ENCODE results near the gene NUDT13. TPM values are rescaled to one million over a fixed set of nuclear protein-coding genes. Genes with fewer than 3 reads are reported as not detected.

Gene NUDT13
- total RNA-seq, 2 experiments from 2014 or later: 2.1 to 2.8 TPM

GRCh38 chr10:73159038-73159648 lies 48.9 kb downstream of the NUDT13 start:
- H3K4me1 Mint-ChIP-seq: peaks cover 29% of the 10 kb centered on the region
- peak; percentile 47 for DNase-seq
- no peak overlapping the region for H3K27ac Mint-ChIP-seq
- H3K9me3 Mint-ChIP-seq: no peaks in the 10 kb centered on the region
- H3K4me3 Mint-ChIP-seq: no peak overlapping the region
- no peak for ATAC-seq (ENCODE audit: low read depth)
- peaks cover 24% of the 10 kb centered on the region for H3K36me3 Mint-ChIP-seq
- H3K27me3 Mint-ChIP-seq: no peaks in the 10 kb centered on the region
- POLR2A ChIA-PET: interaction anchor here (0.7 to 1.5 kb wide), 3 partner anchors 62 to 627 kb away, joined by 3 to 5 read pairs (median 5); partner anchors contain the start of genes DNAJC9 and P4HA1

GRCh38 chr10:73161079-73161478 lies 50.8 kb downstream of the NUDT13 start:
- Mint-ChIP-seq H3K9me3 (no peaks in the 10 kb centered on the region), H3K4me1 (peaks cover 35% of the 10 kb centered on the region), H3K36me3 (peaks cover 27% of the 10 kb centered on the region), H3K27ac (no peak overlapping the region), H3K27me3 (no peaks in the 10 kb centered on the region), H3K4me3 (no peak overlapping the region)
- DNase-seq: no peak
- POLR2A ChIA-PET: interaction anchor here (1.5 kb wide), 1 partner anchor 64 kb away, joined by 3 read pairs; the partner anchor contains the start of gene P4HA1
- ATAC-seq (ENCODE audit: low read depth): no peak

- no peak overlapping the region for H3K4me3 Mint-ChIP-seq
- no peak overlapping the region for H3K27ac Mint-ChIP-seq
- POLR2A ChIA-PET: interaction anchor here (1.5 kb wide), 1 partner anchor 65 kb away, joined by 3 read pairs; the partner anchor contains the start of gene P4HA1
- H3K4me1 Mint-ChIP-seq: peaks cover 40% of the 10 kb centered on the region
- peaks cover 28% of the 10 kb centered on the region for H3K36me3 Mint-ChIP-seq
- DNase-seq (no peak), ATAC-seq (ENCODE audit: low read depth) (no peak)
- H3K9me3 Mint-ChIP-seq: no peaks in the 10 kb centered on the region
- no peaks in the 10 kb centered on the region for H3K27me3 Mint-ChIP-seq
These were observed 51.4 kb downstream of the NUDT13 start for GRCh38 chr10:73161662-73162061.

DNA sequence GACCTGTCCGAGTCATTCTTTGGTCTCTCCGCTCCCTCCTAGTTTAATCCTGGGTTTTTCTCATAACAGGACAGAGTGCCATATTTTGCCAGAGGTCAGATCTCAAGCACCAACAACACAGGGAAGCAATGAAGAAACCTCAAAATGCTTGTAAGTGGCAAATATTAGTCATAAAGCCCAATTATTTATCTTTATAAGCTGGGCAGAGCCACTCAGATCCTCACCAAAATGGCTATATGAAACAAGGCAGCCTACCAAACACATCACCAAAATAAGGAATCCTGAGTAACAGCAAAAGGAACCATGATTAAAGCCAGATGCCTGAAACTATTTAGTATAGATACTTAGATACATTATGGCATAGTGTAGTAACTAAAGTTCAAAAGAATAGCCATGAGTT lies 52.8 kb downstream of the NUDT13 start:
- POLR2A ChIA-PET: interaction anchor here (0.5 to 1.1 kb wide), 2 partner anchors 33 to 67 kb away, joined by 3 read pairs; no protein-coding TSS in a partner anchor
- H3K27me3 Mint-ChIP-seq: no peaks in the 10 kb centered on the region
- no peak overlapping the region for H3K27ac Mint-ChIP-seq
- peaks cover 30% of the 10 kb centered on the region for H3K36me3 Mint-ChIP-seq
- DNase-seq: no peak
- no peak overlapping the region for H3K4me3 Mint-ChIP-seq
- ATAC-seq (ENCODE audit: low read depth): no peak
- H3K9me3 Mint-ChIP-seq: no peaks in the 10 kb centered on the region
- peaks cover 47% of the 10 kb centered on the region for H3K4me1 Mint-ChIP-seq

DNA sequence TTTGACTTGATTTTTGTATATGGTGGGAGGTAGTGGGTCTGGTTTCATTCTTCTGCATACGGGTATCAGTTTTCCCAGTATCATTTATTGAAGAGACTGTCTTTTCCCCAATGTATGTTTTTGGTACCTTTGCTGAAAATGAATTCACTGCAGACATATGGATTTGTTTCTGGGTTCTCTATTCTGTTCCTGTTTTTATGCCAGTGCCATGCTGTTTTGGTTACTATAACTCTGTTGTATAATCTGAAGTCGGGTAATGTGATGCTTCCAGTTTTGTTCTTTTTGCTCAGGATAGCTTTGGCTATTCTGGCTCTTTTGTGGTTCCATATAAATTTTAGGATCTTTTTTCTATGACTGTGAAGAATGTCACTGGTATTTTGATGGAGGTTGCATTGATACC lies 56.7 kb downstream of the NUDT13 start:
- ATAC-seq (ENCODE audit: low read depth): no peak
- Mint-ChIP-seq H3K27me3 (no peaks in the 10 kb centered on the region), H3K4me1 (peaks cover 33% of the 10 kb centered on the region), H3K4me3 (peak overlapping the region; percentile 99), H3K9me3 (no peaks in the 10 kb centered on the region), H3K36me3 (peaks cover 19% of the 10 kb centered on the region), H3K27ac (peak overlapping the region; percentile 100)
- DNase-seq: no peak
- POLR2A ChIA-PET: interaction anchor here (0.6 to 1.8 kb wide), 2 partner anchors 71 to 1849 kb away, joined by 3 to 6 read pairs; no protein-coding TSS in a partner anchor

GRCh38 chr10:73167458-73167782 lies 57.2 kb downstream of the NUDT13 start:
- Mint-ChIP-seq H3K36me3 (peaks cover 16% of the 10 kb centered on the region), H3K9me3 (no peaks in the 10 kb centered on the region), H3K27ac (peak overlapping the region; percentile 100), H3K4me1 (peaks cover 30% of the 10 kb centered on the region), H3K27me3 (no peaks in the 10 kb centered on the region), H3K4me3 (peak overlapping the region; percentile 99)
- DNase-seq (no peak), ATAC-seq (ENCODE audit: low read depth) (no peak)
- POLR2A ChIA-PET: interaction anchor here (0.6 to 2.4 kb wide), 4 partner anchors 72 to 1849 kb away, joined by 3 to 13 read pairs (median 4); partner anchors contain the start of gene DNAJC9

GRCh38 chr10:73167783-73168464 lies 57.7 kb downstream of the NUDT13 start, which contains the start of the genes ECD and FAM149B1:
ECD (minus strand) TSS chr10:73168008; CDS start chr10:73163937, 4,071 bp downstream.
FAM149B1 (plus strand) TSS chr10:73168119; CDS start chr10:73168340, 221 bp downstream.
- DNase-seq (peak; percentile 92), ATAC-seq (ENCODE audit: low read depth) (peak; percentile 96)
- Mint-ChIP-seq H3K4me3 (peak within 1 kb of the TSS; percentile 99), H3K36me3 (peaks cover 13% of the 10 kb centered on the region), H3K27ac (peak within 1 kb of the TSS; percentile 100), H3K4me1 (peaks cover 27% of the 10 kb centered on the region), H3K27me3 (no peaks in the 10 kb centered on the region), H3K9me3 (no peaks in the 10 kb centered on the region)
- POLR2A ChIA-PET: interaction anchor here (0.6 to 2.4 kb wide), 13 partner anchors 10 to 789 kb away, joined by 3 to 13 read pairs (median 3); partner anchors contain the start of genes DNAJC9 and P4HA1

GRCh38 chr10:73168465-73168803 lies 58.2 kb downstream of the NUDT13 start:
- Mint-ChIP-seq H3K27me3 (no peaks in the 10 kb centered on the region), H3K4me3 (peak overlapping the region; percentile 99), H3K4me1 (peaks cover 27% of the 10 kb centered on the region), H3K27ac (peak overlapping the region; percentile 100), H3K36me3 (peaks cover 14% of the 10 kb centered on the region), H3K9me3 (no peaks in the 10 kb centered on the region)
- ATAC-seq (ENCODE audit: low read depth) (peak; percentile 10), DNase-seq (no peak)
- POLR2A ChIA-PET: interaction anchor here (0.6 to 2.4 kb wide), 13 partner anchors 9 to 789 kb away, joined by 3 to 13 read pairs (median 3); partner anchors contain the start of genes DNAJC9 and P4HA1

- POLR2A ChIA-PET: interaction anchor here (1.3 to 2.4 kb wide), 2 partner anchors 74 to 78 kb away, joined by 13 read pairs; partner anchors contain the start of gene DNAJC9
- Mint-ChIP-seq H3K36me3 (peaks cover 11% of the 10 kb centered on the region), H3K4me1 (peaks cover 23% of the 10 kb centered on the region), H3K9me3 (no peaks in the 10 kb centered on the region), H3K27ac (no peak overlapping the region), H3K4me3 (peak overlapping the region; percentile 45), H3K27me3 (no peaks in the 10 kb centered on the region)
- no peak for ATAC-seq (ENCODE audit: low read depth)
- no peak for DNase-seq
These were observed 59.1 kb downstream of the NUDT13 start for GRCh38 chr10:73169320-73169719.

DNA sequence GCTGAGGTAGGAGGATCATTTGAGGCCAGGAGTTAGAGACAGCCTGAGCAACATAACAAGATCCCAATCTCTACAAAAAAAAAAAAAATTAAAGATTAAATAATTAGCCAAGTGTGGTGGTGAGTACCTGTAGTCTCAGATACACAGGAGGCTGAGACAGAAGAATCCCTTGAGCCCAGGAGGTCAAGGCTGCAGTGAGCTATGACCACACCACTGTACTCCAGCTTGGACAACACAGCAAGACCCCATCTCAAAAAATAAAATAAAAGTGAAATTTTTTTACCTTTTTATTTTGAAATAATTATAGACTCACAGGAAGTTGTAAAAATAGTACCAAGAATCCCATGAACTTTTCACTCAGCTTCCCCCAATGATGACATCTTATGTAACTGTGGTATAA lies 62.6 kb downstream of the NUDT13 start:
- no peaks in the 10 kb centered on the region for H3K9me3 Mint-ChIP-seq
- DNase-seq (no peak), ATAC-seq (ENCODE audit: low read depth) (no peak)
- peaks cover 6% of the 10 kb centered on the region for H3K36me3 Mint-ChIP-seq
- H3K4me1 Mint-ChIP-seq: peaks cover 6% of the 10 kb centered on the region
- H3K4me3 Mint-ChIP-seq: no peak overlapping the region
- no peak overlapping the region for H3K27ac Mint-ChIP-seq
- POLR2A ChIA-PET: no interaction called here
- no peaks in the 10 kb centered on the region for H3K27me3 Mint-ChIP-seq

GRCh38 chr10:73174148-73174925 lies 64.1 kb downstream of the NUDT13 start:
- no peak overlapping the region for H3K4me3 Mint-ChIP-seq
- POLR2A ChIA-PET: interaction anchor here (1.3 kb wide), 1 partner anchor 72 kb away, joined by 3 read pairs; the partner anchor contains the start of gene DNAJC9
- H3K9me3 Mint-ChIP-seq: no peaks in the 10 kb centered on the region
- DNase-seq (no peak), ATAC-seq (ENCODE audit: low read depth) (no peak)
- H3K27ac Mint-ChIP-seq: no peak overlapping the region
- no peaks in the 10 kb centered on the region for H3K27me3 Mint-ChIP-seq
- H3K4me1 Mint-ChIP-seq: peaks cover 2% of the 10 kb centered on the region
- peaks cover 5% of the 10 kb centered on the region for H3K36me3 Mint-ChIP-seq

All from activated naive CD8-positive, alpha-beta T cell treated with anti-CD3 and anti-CD28 coated beads, Interleukin-2, amount 10 ng/mL, durations not matched to agents 7 days and 5 days (primary cell).